D341Med (cell line): Measurements from ENCODE around the gene C17orf107.

ENCODE experiments used
- DNase-seq: peaks from one replicate; pipeline ENCODE4 v3.0.0; 2012; ENCODE audit warnings: low spot score

Gene C17orf107

DNA sequence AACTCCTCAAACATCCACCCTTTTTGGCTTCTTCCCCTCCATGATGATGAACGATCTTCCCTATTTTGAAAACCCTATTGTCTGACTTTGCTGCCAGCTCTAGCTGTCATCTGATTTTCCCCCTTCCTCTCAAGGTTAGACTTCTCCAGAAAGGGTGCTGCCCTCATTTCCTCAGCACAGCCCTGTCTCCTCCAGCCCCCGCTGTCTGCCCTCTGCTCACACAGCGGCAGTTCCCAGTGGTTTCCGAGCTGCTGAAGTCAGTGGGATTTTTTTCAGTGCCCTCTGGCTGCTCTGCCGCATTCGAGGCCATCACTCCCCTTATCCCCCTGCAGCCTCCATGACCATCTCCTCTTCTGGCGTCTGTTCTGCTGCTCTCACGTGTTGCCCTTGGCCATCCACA is 26.6 kb upstream of the C17orf107 start:
- DNase-seq = no peak

DNA sequence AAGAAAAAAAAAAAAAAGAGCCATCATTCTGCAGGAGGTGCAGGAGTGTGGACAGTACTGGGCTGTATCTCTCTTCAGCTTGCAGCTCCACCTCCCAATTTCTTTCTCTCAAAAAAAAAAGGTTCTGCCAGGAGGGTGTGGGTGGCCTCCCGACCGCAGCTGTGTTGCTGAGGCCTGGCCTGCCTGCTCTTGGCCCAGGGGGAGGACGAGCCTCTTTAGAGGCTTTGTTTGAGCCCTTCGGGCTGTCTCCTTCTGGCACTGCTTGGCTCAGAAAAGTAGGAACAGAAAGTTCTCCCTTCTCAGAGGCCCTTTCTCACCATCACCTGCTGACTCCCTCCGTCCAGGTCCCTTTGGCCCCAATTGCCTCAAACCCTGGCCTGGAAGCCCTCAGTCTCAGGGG is 22.2 kb upstream of the C17orf107 start:
- DNase-seq = no peak

DNA sequence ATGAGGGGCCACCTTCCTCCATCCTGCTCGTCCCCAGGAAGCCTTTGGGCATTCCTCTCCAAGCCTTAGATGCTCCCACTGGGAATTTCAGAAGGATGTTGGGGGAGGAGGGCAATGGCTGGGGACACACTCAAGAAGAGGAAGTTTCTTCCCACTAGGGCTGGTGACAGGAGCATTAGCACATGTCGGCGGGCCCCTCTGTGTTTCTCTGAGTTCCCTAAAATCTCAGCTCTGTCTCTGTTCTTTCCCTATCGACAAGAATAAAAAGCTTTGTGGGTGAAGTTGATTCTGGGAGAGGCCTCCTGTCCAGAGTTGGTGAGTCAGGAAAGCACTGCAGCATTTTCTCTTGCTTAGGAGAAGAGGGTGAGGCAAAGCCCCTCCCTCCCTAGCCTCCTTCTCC is 19.7 kb upstream of the C17orf107 start:
- DNase-seq = no peak

DNA sequence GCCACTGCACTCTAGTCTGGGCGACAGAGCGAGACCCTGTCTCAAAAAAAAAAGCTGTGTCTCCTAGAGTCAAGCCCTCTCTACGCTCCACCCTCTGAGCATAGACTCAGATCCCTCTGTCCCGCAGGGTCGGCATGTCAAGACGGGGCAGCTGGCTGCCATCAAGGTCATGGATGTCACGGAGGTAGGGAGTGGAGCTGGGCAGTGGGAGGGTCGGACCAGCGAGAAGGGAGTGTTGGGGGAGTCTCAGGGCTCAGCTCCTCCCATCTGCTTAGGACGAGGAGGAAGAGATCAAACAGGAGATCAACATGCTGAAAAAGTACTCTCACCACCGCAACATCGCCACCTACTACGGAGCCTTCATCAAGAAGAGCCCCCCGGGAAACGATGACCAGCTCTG is 18.5 kb upstream of the C17orf107 start:
- DNase-seq = no peak

DNA sequence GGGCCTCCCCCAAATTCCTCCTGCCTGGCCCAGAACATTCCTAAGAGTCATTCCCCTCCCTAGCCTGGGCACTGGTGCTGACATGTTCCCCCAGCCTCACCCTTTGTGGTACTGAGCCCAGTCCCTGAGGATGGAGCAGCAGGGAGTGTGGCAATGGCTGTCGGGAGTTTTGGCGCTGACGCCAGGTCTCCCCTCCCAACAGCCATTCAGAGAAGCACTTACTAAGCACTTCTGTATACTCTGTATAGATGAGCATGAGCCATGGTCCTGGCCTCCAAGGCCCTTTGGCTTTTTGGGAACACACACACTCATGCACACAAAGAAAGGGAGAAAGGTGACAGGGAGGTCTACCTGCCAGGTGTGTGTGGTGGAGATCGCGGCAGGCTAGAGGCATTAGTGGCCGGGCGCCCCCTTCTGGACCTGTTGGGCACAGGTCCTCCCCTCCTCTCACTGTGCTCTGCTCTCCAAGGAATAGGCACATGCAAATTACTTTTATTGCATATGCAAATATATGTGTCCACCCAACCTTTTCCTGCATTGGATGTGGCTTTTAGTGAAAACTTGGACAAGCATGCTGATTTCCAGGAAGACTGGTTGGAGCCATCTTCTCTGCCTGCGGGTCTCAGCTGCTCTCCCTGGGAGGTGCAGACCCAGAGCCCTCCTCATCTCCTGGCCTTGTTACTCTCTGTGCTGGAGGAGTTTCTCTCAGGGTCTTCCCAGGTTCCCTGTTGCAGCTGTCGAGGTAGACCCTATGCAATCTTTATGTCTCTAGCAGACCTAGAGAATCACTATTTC is 17.4 kb upstream of the C17orf107 start:
- peak; percentile 71 for DNase-seq

DNA sequence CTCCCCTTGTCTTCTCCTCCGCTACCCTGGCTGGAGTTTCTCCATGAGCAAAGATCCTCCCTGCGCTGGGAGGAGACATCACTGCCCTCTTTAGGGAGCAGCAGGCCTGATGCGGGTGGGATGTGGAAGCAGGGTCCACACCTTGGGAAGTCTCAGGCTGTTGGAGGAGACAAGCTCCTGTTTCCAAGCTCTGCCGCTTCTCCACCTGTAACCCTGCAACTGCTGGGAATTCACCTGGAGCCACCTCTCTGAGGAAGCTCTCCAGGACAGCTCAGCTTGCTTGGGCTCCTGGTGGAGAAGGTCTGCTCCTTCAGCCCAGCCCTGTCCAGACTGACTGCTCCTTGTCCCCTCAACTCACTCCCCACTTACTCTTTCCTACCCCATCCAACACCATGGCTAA is 14.8 kb upstream of the C17orf107 start:
- DNase-seq = no peak

DNA sequence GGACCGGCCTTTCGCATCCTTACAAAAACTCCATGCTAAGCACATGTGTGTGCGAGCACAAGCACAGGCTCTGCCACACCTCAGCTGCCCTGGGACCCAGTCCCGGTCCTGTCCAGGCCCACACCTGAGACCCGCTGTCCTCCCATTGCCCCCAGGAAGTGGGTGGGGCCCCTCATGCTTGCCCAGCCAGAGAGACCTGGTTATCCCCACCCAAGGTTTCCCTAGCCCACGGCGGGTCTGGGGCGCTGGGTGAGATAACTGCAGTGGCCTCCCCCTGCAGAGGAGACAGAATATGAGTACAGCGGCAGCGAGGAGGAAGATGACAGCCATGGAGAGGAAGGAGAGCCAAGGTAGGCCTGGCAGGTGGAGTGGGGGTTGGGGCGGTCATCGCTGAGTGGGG is 12.5 kb upstream of the C17orf107 start:
- no peak for DNase-seq

DNA sequence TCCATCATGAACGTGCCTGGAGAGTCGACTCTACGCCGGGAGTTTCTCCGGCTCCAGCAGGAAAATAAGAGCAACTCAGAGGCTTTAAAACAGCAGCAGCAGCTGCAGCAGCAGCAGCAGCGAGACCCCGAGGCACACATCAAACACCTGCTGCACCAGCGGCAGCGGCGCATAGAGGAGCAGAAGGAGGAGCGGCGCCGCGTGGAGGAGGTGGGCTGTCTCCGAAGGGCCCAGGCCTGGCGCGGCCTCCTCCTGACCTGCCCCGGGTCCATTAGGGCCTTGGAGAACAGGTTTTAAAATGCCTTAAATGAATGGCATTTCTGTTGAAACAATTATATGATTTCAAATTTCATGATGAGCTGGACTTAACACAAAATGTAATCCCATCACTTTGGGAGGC is 11.8 kb upstream of the C17orf107 start:
- DNase-seq = no peak

DNA sequence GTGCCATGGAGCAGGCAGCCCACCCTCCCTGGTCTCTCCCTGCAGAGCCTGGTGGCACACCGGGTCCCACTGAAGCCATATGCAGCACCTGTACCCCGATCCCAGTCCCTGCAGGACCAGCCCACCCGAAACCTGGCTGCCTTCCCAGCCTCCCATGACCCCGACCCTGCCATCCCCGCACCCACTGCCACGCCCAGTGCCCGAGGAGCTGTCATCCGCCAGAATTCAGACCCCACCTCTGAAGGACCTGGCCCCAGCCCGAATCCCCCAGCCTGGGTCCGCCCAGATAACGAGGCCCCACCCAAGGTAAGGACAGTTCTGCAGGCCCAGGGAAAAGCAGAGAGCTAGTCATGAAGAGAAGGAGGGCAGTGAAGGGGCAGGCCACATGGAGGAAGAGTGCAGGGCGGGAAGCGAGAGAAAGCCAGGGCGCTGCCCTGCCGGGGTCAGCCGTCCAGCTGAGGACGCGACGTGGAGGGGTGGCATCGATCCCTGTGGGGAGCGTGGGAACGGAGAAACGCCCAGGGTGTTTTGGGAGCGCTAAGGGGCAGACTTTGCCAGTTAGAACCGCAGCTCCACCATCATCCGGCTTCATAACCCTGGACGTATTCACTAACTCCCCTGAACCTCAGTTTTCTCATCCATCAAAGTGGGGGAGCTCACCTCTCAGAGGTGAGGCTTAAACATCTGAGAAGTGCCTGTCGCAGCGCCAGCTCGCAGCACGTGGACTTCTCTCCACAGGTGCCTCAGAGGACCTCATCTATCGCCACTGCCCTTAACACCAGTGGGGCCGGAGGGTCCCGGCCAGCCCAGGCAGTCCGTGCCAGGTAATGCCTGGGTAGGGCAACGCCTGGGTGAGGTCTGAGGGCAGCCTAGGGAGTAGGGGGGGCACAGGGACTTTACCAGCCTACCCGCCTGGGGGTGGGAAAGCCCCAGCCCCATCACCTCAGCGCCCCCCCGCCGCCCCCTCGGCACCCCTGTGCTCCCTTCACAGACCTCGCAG is 7.6 kb upstream of the C17orf107 start:
- DNase-seq = no peak

DNA sequence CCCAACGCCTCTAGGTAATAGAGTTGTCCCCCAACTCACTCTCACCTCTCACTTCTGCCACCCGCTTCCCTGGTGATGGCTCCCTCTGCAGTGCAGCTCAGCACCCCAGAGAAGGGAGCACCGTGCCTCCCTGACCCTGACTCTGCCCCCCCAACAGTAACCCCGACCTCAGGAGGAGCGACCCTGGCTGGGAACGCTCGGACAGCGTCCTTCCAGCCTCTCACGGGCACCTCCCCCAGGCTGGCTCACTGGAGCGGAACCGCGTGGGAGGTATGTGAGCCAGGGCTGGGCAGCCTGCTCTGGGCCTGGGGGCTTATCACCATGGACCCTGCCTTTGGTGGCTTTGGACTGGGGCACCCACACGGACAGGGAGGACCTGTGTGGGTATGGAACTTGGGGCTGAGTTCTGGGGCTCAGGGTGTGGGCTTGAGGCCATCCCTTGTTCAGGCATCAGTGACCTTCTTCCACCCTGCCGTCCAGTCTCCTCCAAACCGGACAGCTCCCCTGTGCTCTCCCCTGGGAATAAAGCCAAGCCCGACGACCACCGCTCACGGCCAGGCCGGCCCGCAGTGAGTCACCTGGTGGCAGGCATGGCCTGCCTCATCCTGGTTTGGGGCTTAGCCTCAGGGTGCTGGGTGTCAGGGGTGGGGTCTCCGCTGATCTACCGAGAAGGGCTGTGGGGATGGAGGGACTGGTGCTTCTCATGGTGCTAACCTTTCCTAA is 6.7 kb upstream of the C17orf107 start:
- DNase-seq = no peak

DNA sequence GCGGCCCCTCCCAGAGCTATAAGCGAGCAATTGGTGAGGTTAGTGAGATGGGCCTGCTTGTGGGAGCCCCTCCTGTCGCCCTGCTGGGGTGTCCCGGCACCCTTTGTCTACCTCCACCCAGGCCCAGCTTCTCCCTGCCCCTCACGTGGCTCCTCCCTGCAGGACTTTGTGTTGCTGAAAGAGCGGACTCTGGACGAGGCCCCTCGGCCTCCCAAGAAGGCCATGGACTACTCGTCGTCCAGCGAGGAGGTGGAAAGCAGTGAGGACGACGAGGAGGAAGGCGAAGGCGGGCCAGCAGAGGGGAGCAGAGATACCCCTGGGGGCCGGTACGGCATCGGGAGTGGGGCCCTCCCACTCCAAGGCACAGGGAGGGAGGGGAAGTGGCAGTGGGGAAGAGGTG is 6.1 kb upstream of the C17orf107 start:
- DNase-seq = no peak

DNA sequence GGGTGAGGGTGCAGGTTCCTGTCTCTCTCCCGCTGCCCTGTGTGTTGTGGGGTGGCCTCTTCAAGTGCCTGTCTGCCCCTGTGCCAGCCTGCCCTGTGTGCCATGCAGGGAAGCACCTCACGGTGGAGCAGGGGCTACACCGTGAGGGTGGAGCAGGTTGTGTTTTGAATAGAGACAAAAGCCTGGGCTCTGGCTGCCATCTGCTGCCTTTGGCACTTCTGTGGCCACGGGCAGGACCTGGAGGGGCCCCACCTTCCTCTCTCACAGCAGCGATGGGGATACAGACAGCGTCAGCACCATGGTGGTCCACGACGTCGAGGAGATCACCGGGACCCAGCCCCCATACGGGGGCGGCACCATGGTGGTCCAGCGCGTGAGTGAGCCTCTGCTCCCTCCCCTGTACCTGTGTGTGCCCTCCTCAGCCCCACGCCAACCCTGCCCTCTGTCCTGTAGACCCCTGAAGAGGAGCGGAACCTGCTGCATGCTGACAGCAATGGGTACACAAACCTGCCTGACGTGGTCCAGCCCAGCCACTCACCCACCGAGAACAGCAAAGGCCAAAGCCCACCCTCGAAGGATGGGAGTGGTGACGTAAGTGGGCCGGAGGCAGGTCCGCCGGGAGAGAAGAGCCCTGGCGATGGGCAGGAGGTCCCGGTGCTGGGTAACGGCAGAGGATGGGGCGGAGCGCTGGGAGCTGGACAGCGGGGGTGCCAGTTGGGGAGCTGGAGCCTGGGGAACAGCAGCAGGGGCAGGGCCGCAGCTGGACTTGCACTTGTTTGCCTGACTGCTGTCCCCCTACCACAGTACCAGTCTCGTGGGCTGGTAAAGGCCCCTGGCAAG is 5.4 kb upstream of the C17orf107 start:
- DNase-seq = no peak

DNA sequence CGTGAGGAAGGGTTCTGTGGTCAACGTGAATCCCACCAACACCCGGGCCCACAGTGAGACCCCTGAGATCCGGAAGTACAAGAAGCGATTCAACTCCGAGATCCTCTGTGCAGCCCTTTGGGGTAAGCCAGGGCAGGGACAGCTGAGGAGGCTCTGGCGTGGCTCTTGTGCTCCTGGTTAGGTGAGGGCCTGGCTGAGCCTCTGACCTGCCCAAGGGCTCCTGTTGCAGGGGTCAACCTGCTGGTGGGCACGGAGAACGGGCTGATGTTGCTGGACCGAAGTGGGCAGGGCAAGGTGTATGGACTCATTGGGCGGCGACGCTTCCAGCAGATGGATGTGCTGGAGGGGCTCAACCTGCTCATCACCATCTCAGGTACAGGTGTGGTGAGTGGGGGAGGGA is 4.2 kb upstream of the C17orf107 start:
- DNase-seq = no peak

DNA sequence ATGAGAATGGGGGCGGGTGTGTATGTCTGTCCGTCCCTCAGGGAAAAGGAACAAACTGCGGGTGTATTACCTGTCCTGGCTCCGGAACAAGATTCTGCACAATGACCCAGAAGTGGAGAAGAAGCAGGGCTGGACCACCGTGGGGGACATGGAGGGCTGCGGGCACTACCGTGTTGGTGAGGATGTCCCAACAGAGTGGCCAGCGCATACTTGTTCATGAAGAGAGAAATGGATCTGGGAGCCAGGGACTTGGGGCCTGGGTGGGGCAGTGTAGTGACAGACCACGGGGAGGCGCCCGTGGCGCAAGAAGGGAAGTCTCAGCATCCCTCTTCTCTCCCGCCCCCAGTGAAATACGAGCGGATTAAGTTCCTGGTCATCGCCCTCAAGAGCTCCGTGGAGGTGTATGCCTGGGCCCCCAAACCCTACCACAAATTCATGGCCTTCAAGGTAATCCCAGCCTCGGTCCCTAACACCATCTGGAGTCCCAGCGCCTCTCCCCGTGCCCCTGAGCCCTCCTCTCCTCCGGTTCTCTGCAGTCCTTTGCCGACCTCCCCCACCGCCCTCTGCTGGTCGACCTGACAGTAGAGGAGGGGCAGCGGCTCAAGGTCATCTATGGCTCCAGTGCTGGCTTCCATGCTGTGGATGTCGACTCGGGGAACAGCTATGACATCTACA is 3.5 kb upstream of the C17orf107 start:
- no peak for DNase-seq

DNA sequence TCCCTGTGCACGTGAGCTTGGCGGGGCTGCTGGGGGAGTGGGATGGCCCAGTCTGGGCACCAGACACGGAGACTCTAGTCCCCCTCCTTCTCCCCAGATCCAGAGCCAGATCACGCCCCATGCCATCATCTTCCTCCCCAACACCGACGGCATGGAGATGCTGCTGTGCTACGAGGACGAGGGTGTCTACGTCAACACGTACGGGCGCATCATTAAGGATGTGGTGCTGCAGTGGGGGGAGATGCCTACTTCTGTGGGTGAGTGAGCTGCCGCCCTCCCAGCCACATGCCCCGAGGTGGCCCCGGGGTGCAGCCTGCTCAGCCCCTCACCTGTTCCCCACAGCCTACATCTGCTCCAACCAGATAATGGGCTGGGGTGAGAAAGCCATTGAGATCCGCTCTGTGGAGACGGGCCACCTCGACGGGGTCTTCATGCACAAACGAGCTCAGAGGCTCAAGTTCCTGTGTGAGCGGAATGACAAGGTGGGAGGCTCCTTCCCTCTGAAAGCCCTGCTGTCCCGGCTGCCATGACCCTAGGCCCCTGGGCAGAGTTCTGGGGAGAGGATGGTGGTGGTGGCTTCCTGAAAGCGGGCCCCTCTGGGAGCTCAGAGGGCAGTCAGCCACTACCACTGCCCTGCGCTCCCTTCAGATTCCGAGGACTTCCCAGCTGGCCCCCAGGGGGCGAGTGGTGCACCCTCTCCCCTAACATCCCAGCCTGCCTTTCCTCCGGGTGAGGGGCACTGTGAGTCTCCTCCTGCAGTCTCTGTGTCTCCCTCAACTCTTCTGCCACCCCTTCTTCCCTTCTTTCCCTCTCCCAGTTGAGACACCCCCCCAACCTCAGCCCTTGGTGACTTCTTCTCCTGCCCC is 2.8 kb upstream of the C17orf107 start:
- no peak for DNase-seq

DNA sequence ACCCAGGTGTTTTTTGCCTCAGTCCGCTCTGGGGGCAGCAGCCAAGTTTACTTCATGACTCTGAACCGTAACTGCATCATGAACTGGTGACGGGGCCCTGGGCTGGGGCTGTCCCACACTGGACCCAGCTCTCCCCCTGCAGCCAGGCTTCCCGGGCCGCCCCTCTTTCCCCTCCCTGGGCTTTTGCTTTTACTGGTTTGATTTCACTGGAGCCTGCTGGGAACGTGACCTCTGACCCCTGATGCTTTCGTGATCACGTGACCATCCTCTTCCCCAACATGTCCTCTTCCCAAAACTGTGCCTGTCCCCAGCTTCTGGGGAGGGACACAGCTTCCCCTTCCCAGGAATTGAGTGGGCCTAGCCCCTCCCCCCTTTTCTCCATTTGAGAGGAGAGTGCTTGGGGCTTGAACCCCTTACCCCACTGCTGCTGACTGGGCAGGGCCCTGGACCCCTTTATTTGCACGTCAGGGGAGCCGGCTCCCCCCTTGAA is 2.1 kb upstream of the C17orf107 start:
- no peak for DNase-seq

DNA sequence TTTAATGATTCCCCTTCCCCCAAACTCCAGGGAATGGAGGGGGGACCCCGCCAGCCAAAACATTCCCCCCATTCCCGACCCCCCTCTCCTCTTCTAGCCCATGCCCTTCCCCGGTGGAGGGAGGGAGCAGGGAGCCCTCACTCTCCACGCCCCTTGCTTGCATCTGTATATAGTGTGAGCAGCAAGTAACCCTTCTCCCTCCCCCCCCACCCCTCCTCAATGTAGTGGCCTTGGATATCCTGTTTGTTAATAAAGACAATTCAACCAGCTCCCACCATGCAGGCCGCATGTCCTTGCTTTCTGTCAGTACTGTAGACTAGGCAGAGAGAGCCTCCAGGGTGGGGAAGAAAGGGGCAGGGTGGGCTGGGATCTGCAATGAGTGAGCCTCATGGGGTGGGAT is 1.6 kb upstream of the C17orf107 start:
- DNase-seq = no peak

DNA sequence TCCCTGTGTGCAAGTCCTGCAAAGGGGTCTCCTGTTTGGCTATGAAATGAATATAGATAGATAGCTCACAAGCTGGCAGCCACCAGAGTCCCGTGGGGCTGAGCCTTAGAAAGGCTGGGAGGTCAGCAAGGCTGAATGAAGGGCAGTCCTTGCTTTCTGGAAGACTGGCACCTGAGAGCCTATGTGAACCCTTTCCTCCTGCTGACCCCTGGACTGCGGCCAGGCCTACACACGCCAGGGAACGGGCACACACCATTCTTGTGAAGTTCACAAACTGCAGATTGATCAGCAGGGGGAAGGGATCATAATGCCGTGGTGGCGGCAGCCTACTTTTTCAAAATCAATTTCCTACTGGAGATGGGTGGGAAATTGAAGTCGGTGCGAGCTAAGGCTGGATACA is 985 bp upstream of the C17orf107 start:
- no peak for DNase-seq

DNA sequence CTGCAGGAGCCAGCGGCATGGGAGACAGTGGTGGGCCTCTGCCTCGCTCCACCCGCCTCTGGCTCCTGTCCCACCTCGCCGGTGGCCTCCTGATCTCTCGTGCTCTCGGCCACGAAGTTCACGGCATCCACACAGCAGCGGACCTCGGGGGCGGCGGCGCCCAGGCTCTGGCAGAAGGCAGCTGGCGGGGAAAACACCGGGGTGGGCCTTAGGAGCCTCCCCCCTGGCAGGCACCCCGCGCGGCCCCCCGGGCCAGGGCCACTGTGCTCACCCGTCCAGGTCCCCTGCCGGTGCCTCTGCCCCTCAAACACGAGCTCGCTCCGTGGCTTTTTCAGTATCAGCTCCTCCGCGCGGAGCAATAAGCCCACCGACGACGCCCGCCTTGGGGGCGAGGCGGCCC is 409 bp upstream of the C17orf107 start:
- no peak for DNase-seq
